ENCODE data around the gene ABHD17C. TPM values are rescaled to one million over a fixed set of nuclear protein-coding genes. Genes with fewer than 3 reads are reported as not detected.

The ABHD17C gene
- total RNA-seq, 4 donors from 2014 or later = 41.0 to 96.0 (median 72.5) TPM

- no peaks in the 10 kb centered on the region for H3K36me3 ChIP-seq
- H3K27me3 ChIP-seq = no peaks in the 10 kb centered on the region
- TF ChIP-seq POLR2AphosphoS5 (IDR thresholded peaks at IDR 0.05) = peak in 1 of 3 donors; percentile 53
- TF ChIP-seq EP300 (IDR thresholded peaks at IDR 0.05; ENCODE audit: low read depth) = no peak
- in situ Hi-C loops (cut with MboI; ENCODE audit: low pct_ligation_motif_present in 1 of 4, low pct_unique_long_range_greater_than_20kb in 1 of 4, low sequenced_read_pairs in 3 of 4) (no loop called here), intact Hi-C loops (cut with DNase I; ENCODE audit: low total_unique reads) (no loop called here)
- DNase-seq = no peak
- peak overlapping the region in 3 of 4 donors; percentile 32 to 61 (median 40) for H3K27ac ChIP-seq
- no peak overlapping the region for H3K4me3 ChIP-seq
- 10 to 13% methylated on average over 1 of the region's 1 CpG for WGBS, 2 donors (ENCODE audit: low coverage in 1 of 2)
- H3K9me3 ChIP-seq = no peaks in the 10 kb centered on the region
- peaks cover 0 to 14% (median 9%) of the 10 kb centered on the region in 4 donors for H3K4me1 ChIP-seq
These were observed 35.7 kb upstream of the ABHD17C start for GRCh38 chr15:80659375-80659774.

GRCh38 chr15:80660119-80660518 lies 35.0 kb upstream of the ABHD17C start:
- in situ Hi-C loops (cut with MboI; ENCODE audit: low pct_ligation_motif_present in 1 of 4, low pct_unique_long_range_greater_than_20kb in 1 of 4, low sequenced_read_pairs in 3 of 4) = no loop called here
- Histone ChIP-seq H3K27me3 (no peaks in the 10 kb centered on the region), H3K4me3 (no peak overlapping the region), H3K4me1 (peaks cover 0 to 14% (median 9%) of the 10 kb centered on the region in 4 donors), H3K9me3 (no peaks in the 10 kb centered on the region), H3K27ac (peak overlapping the region in 2 of 4 donors; percentile 40 to 61), H3K36me3 (no peaks in the 10 kb centered on the region)
- intact Hi-C loops (cut with DNase I; ENCODE audit: low total_unique reads) = no loop called here
- DNase-seq = peak; percentile 51
- peak; percentile 15 to 80 (median 66) for TF ChIP-seq CTCF (IDR thresholded peaks at IDR 0.05)
- no peak for TF ChIP-seq POLR2AphosphoS5 (IDR thresholded peaks at IDR 0.05)

GRCh38 chr15:80662129-80662528 lies 33.0 kb upstream of the ABHD17C start:
- H3K4me3 ChIP-seq = no peak overlapping the region
- no peak for TF ChIP-seq CTCF (IDR thresholded peaks at IDR 0.05)
- no peak for TF ChIP-seq EP300 (IDR thresholded peaks at IDR 0.05; ENCODE audit: low read depth)
- TF ChIP-seq POLR2A (IDR thresholded peaks at IDR 0.05) = no peak
- no peak for TF ChIP-seq POLR2AphosphoS5 (IDR thresholded peaks at IDR 0.05)
- H3K27ac ChIP-seq = peak overlapping the region in 3 of 4 donors; percentile 48 to 51 (median 50)
- no peak for DNase-seq
- no peaks in the 10 kb centered on the region for H3K27me3 ChIP-seq
- WGBS, 2 donors (ENCODE audit: low coverage in 1 of 2) = 33 to 60% methylated on average over 1 of the region's 1 CpG
- H3K4me1 ChIP-seq = peaks cover 0 to 18% (median 10%) of the 10 kb centered on the region in 4 donors
- in situ Hi-C loops (cut with MboI; ENCODE audit: low pct_ligation_motif_present in 1 of 4, low pct_unique_long_range_greater_than_20kb in 1 of 4, low sequenced_read_pairs in 3 of 4) = no loop called here
- H3K9me3 ChIP-seq = no peaks in the 10 kb centered on the region
- H3K36me3 ChIP-seq = no peaks in the 10 kb centered on the region
- intact Hi-C loops (cut with DNase I; ENCODE audit: low total_unique reads) = no loop called here

GRCh38 chr15:80662757-80663553 lies 32.2 kb upstream of the ABHD17C start:
- in situ Hi-C loops (cut with MboI; ENCODE audit: low pct_ligation_motif_present in 1 of 4, low pct_unique_long_range_greater_than_20kb in 1 of 4, low sequenced_read_pairs in 3 of 4) = no loop called here
- TF ChIP-seq EP300 (IDR thresholded peaks at IDR 0.05; ENCODE audit: low read depth) (no peak), CTCF (IDR thresholded peaks at IDR 0.05) (no peak), POLR2AphosphoS5 (IDR thresholded peaks at IDR 0.05) (peak in 2 of 3 donors; percentile 34 to 71), POLR2A (IDR thresholded peaks at IDR 0.05) (peak; percentile 26)
- Histone ChIP-seq H3K36me3 (no peaks in the 10 kb centered on the region), H3K9me3 (no peaks in the 10 kb centered on the region), H3K4me3 (no peak overlapping the region), H3K4me1 (peaks cover 0 to 18% (median 10%) of the 10 kb centered on the region in 4 donors), H3K27me3 (no peaks in the 10 kb centered on the region), H3K27ac (peak overlapping the region in 3 of 4 donors; percentile 48 to 51 (median 50))
- peak; percentile 22 for DNase-seq
- 73 to 82% methylated on average over 5 to 7 of the region's 7 CpGs for WGBS, 2 donors (ENCODE audit: low coverage in 1 of 2)
- intact Hi-C loops (cut with DNase I; ENCODE audit: low total_unique reads) = no loop called here

All from transverse colon (tissue), 4 donors.